HG02884 (cell line): Measurements from ENCODE around the gene FAM221B.

Experiments used
- ATAC-seq: cut with Tn5 transposase; IDR thresholded peaks from one replicate; pipeline ENCODE4 v1.9.1; 2021; ENCODE audit warnings: mild to moderate bottlenecking, moderate library complexity; ENCODE audit not compliant: unreplicated experiment

FAM221B gene

DNA sequence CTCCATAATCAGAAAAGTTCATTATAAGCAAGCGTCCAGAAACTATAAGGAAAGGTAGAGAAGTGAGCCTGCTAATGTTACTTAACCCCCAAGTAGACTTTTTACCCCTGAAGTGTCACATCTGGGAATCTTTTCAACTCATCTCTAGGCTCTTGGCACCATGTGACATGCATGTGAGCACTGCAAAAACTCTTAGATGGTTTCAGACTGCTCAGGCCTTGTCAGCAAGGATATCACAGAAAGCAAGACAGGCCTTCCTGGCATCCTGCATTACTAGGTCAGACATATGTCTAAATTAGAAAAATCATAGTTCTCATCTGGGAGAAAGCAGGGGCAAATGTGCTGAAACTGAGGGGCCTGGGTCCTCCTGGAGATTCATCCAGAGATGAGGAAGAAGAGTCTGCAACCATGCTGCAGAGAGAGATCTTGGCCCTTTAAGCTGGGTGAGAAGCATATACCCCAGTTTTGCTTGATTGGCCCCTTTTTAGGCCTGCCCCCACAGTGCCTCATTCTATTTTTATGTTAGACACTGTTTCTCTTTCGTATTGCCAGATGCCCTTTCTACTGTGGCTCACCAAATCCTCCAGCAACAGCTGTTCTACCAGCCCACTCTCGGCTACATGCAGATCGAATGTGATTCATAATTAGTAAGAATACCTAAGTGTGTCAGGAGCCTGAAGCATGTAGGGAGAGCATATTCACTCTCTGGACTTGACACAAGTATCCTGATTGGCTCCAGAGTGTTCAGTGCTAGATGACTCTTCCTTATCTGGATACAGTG, 19.4 kb upstream of the FAM221B start:
- peak; percentile 86 for ATAC-seq

DNA sequence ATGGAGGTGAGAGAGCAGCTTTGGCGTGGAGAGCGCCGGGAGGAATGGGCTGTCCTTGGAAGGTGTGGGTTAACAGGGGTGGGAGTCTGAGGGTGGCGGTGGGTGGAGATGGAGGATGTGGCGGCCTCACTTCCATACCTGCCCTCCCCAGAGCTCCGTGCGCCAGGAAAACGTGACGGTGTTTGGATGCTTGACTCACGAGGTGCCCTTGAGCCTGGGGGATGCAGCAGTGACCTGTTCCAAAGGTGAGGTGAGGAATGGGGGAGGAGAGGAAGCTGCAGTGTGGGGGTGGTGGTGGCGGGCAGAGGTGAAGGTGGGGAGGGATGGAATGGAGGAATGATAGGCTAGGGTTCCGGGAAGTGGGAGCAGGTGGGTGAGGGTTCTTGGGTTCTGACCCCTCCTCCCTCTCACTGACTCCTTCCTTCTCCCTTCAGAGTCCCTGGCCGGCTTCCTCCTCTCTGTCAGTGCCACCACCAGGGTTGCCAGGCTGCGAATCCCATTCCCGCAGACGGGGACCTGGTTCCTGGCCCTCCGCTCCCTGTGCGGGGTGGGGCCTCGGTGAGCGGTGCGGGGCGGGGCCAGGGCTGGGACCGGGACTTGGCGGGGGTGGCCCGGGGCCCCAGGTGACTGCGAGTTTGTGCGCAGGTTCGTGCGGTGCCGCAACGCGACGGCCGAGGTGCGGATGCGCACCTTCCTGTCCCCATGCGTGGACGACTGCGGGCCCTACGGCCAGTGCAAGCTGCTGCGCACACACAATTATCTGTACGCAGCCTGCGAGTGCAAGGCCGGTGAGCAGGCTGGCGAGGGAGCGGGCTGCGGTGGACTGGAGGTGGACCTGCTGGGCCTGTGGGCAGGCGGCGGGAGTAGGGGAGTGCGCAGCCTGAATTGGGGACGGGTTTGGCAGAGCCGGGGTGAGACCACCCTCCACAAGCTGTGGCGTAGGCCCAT, 17.6 kb upstream of the FAM221B start:
- no peak for ATAC-seq

GRCh38 chr9:35844628-35845270, 16.2 kb upstream of the FAM221B start:
- ATAC-seq = no peak

DNA sequence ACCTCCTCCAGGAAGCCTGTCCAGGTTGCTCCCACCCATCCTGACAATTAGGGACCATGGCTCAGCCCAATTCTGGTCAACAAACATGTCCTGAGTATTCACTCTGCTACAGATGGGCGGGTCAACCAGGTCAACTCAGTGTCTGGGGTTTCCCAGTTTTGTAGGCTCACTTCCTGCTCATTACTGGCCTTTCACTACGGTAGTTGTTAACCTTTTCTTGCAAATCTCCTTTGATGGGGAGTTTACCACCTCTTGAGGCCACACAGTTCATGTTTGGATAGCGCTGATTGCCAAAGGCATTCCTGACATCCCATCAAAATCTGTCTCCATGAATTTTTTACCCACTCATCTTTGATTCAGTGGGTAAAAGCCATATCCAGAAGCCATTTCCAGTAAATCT, 14.3 kb upstream of the FAM221B start:
- no peak for ATAC-seq

DNA sequence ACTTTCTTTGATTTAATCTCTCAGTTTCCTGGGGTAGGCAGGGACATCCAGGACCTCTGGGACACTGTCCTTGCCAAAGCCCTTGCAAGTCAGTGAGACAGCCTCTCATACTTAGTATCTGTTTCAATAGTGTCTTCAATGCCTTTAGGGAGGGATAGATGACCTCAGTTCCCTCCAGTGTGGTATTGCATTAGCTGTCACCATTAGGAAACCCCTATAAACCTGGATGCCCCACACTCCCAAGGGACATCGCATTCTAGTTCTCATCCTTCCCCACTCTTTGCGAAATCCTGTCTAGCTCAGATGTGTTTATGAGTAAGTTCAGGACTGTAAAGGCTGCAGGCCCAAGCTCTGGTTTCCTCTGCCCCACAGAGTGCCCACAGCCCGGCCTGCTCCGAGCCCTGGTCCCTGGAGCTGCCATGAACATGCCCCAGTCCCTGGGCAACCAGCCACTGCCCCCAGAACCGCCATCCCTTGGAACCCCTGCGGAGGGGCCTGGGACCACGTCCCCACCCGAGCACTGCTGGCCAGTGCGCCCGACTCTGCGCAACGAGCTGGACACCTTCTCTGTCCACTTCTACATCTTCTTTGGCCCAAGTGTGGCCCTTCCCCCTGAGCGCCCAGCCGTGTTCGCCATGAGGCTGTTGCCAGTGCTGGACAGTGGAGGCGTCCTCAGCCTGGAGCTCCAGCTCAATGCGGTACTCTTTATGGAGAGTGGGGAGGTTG, 13.7 kb upstream of the FAM221B start:
- no peak for ATAC-seq

GRCh38 chr9:35841645-35841900, 13.0 kb upstream of the FAM221B start:
- ATAC-seq = no peak

DNA sequence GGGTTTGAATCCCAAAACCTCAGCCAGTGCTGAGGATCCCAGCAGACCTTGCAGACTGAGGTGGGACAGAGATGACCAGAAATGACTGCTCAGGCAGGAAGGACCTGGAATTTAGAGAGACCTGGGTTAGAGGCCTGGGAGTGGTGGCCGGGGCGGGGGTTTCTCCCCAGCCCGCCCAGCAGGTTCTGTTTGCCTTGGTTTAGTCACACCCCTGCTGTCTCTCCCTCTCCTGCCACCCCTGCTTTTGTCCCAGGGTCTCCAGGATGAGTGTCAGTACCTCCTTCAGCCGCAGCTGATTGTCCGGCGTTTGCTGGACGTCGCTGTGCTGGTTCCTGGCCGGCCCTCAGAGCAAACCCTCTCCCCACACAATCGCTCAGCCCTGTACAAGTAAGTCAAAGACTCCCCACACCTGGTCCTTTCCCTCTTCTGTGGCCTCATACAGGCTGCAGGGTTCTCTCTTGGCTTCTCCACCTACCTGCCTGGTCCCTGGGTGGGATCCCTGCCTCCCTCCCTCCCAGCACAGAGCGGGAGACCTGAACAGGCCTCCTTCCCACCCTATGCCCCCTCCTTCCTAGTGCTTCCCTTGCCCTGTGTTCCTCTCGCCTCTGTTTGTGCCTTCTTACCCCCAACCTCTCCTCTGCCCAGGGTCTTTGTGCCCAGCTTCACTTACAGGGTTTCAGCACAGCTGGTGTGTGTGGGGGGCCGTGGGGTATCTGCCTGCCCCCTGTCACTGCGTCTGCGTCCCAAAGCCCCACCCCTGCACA, 12.5 kb upstream of the FAM221B start:
- no peak for ATAC-seq

DNA sequence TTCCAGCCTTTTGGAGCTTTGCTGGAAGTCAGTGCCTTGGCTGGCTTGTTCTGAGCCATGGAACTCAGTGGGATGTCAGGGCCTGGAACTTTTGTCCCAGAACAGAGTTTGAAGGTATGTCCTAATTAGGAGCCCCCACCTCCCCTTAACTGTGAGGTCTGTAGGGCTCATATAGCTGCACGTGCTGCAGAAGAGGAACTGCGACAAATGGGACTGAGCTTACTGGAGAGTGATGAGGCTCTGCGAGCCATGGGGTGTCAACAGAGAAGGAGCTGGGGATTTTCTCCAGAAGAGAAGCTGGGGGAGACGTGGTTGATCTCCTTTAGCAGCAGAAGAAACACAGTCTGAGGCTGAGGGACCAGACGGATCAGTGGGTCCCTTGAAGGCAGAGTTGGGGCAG, 11.4 kb upstream of the FAM221B start:
- ATAC-seq = no peak

- ATAC-seq = no peak
Measured at GRCh38 chr9:35836595-35836994, 8.1 kb upstream of the FAM221B start.

GRCh38 chr9:35835766-35836165, 7.2 kb upstream of the FAM221B start:
- no peak for ATAC-seq

- no peak for ATAC-seq
Measured at GRCh38 chr9:35835216-35835632, 6.7 kb upstream of the FAM221B start.

- ATAC-seq = no peak
Measured at GRCh38 chr9:35834260-35835215, 6.0 kb upstream of the FAM221B start.

GRCh38 chr9:35832814-35833213, 4.3 kb upstream of the FAM221B start:
- no peak for ATAC-seq

DNA sequence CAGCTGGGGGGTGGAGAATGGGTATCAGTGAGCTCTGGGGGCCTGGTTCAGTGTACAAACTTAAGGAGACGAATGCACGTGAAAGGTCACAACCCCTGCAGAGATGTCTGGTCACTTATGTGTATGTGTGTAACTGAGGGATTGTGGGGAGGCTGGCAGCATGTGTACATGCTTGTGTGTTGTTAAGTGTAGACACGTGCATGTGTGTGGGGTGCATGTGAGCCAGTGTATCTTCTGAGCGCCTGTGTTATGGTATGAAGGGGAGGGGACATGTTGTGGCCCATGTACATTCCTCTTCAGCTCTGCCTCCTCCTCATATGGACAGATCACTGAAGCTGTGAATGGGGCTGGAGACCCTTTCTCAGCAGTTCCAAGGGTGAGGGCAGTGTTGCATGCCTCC, 2.5 kb upstream of the FAM221B start:
- ATAC-seq = no peak

- ATAC-seq = no peak
Measured at GRCh38 chr9:35829764-35830096, 1.2 kb upstream of the FAM221B start.

- peak; percentile 69 for ATAC-seq
Measured at GRCh38 chr9:35829084-35829763, 692 bp upstream of the FAM221B start, which contains the start of gene TMEM8B. Gene TMEM8B (plus strand): TSS chr9:35829228. CDS start chr9:35829448, 220 bp downstream.

DNA sequence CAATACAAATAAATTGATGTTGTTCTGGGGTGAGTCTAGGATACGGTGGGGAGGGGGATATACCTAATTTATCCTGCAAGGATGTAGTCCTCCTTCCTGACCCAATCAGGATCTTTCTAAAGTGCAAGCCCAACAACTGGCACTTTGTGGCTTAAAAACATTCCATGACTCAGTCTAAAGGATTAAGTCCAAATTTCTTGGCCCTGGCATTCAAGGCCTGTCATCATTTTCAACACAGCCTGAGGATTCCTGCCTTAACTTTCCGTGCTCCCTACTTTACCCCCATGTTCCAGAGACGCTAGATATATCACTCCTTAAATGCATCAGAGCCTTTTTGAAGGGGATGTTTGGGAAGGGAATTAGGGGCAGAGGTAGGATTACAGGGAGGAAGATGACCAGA, 1.0 kb downstream of the FAM221B start:
- ATAC-seq = no peak

GRCh38 chr9:35826071-35826701, 2.3 kb downstream of the FAM221B start:
- ATAC-seq = no peak
